ENCODE results near the gene ALAS1.

ALAS1 gene

GRCh38 chr3:52237657-52238172 lies 39.8 kb downstream of the ALAS1 start:
- no peak for DNase-seq

GRCh38 chr3:52238193-52238760 lies 40.3 kb downstream of the ALAS1 start:
- DNase-seq = no peak

GRCh38 chr3:52238761-52239701 lies 41.1 kb downstream of the ALAS1 start, which contains the start of gene TWF2:
Gene TWF2 (minus strand): TSS chr3:52239158. CDS start chr3:52239016, 142 bp downstream.
- peak; percentile 92 for DNase-seq

- peak; percentile 53 for DNase-seq
Observed at GRCh38 chr3:52240059-52240885, 42.3 kb downstream of the ALAS1 start.

GRCh38 chr3:52240886-52241370 lies 43.0 kb downstream of the ALAS1 start:
- no peak for DNase-seq

- no peak for DNase-seq
Observed at GRCh38 chr3:52242039-52242438, 44.1 kb downstream of the ALAS1 start.

GRCh38 chr3:52243791-52244628 lies 46.0 kb downstream of the ALAS1 start:
- no peak for DNase-seq

- peak; percentile 61 for DNase-seq
Observed at GRCh38 chr3:52245322-52246263, 47.6 kb downstream of the ALAS1 start, which contains the start of gene PPM1M. Gene PPM1M (plus strand): TSS chr3:52245759. CDS start chr3:52245825, 66 bp downstream.

GRCh38 chr3:52246264-52246620 lies 48.3 kb downstream of the ALAS1 start:
- no peak for DNase-seq

GRCh38 chr3:52246728-52247408 lies 48.9 kb downstream of the ALAS1 start:
- DNase-seq = no peak

GRCh38 chr3:52247409-52248164 lies 49.6 kb downstream of the ALAS1 start:
- no peak for DNase-seq

GRCh38 chr3:52248165-52248541 lies 50.2 kb downstream of the ALAS1 start:
- DNase-seq = no peak

- no peak for DNase-seq
Observed at GRCh38 chr3:52248816-52249547, 51.0 kb downstream of the ALAS1 start.

GRCh38 chr3:52249683-52250082 lies 51.7 kb downstream of the ALAS1 start:
- no peak for DNase-seq

- no peak for DNase-seq
Observed at GRCh38 chr3:52250122-52250521, 52.2 kb downstream of the ALAS1 start.

GRCh38 chr3:52253314-52254304 lies 55.6 kb downstream of the ALAS1 start:
- peak; percentile 79 for DNase-seq

GRCh38 chr3:52254608-52255007 lies 56.6 kb downstream of the ALAS1 start:
- DNase-seq = no peak
